HepG2 (cell line): ENCODE results near the gene RBFOX1. TPM values are rescaled to one million over a fixed set of nuclear protein-coding genes. Genes with fewer than 3 reads are reported as not detected.

Experiments
- ATAC-seq: fragments of 200-7000 bp; cut with Tn5 transposase; 3 replicates; pipeline ENCODE4 v1.9.1; 2020; ENCODE audit warnings: mild to moderate bottlenecking, moderate library complexity
- BruUV-seq: library from RNA; stranded (reverse); fragments of 400-500 nt; replicated peaks from 2 replicates; lab custom pipeline; 2021; lab: Mats Ljungman, UMichigan
- CTCF ChIA-PET: fragments of 300-600 bp; formaldehyde crosslinking; extraction: SDS; loops from one replicate; lab custom pipeline; 2021; ENCODE audit warnings: low total read pairs, inconsistent platforms, low intra/inter-chr PET ratio; lab: Yijun Ruan, JAX
- POLR2A ChIA-PET: fragments of 350-600 bp; sonication (Branson Sonifier 250); formaldehyde crosslinking; loops from one replicate; lab custom pipeline; 2020; ENCODE audit warnings: antibody characterized with exemption, inconsistent platforms; lab: Yijun Ruan, JAX
- DNase-seq: peaks from one replicate; pipeline ENCODE4 v3.0.0-alpha.2; 2015; ENCODE audit warnings: low spot score
- FAIRE-seq: peaks from 3 replicates; lab custom pipeline; 2011; peaks lifted over from hg19 to GRCh38; lab: Jason Lieb, UNC
- H2AFZ ChIP-seq: one replicate; pipeline ENCODE4 v1.6.1; 2011; ENCODE audit warnings: low read length, inconsistent platforms
- H3K27ac ChIP-seq: fragments of 300-600 bp; 3 replicates; pipeline ENCODE4 v1.8.0; 2011; ENCODE audit warnings: mixed run types, mild to moderate bottlenecking, mixed read lengths, low read length, inconsistent platforms; ENCODE audit not compliant: insufficient read depth; ENCODE audit errors: extremely low read length
- H3K27me3 ChIP-seq, 2 experiments: fragments of 200-600 bp in 1 of 2; 2 replicates in 1 of 2; 3 replicates in 1 of 2; pipeline versions ENCODE4 v1.6.0 to v1.8.0; 2011; ENCODE audit warnings: low read length in 2 of 2, mild to moderate bottlenecking in 2 of 2, moderate library complexity in 2 of 2, inconsistent platforms in 1 of 2; ENCODE audit not compliant: insufficient read depth in 2 of 2, control insufficient read depth in 1 of 2
- H3K36me3 ChIP-seq, 2 experiments: fragments of 200-600 bp in 1 of 2; replicated peaks in 1 of 2; 2 replicates in 1 of 2; 3 replicates in 1 of 2; pipeline versions ENCODE4 v1.5.1 to v1.8.0; 2011; ENCODE audit warnings: low read length in 2 of 2, inconsistent platforms in 1 of 2; ENCODE audit not compliant: insufficient read depth in 2 of 2, control insufficient read depth in 1 of 2
- H3K4me1 ChIP-seq: 2 replicates; pipeline ENCODE4 v1.5.1; 2012; ENCODE audit warnings: low read length, inconsistent platforms; ENCODE audit not compliant: insufficient read depth
- H3K4me2 ChIP-seq: 2 replicates; pipeline ENCODE4 v1.6.0; 2011; ENCODE audit warnings: low read depth, low read length, inconsistent platforms
- H3K4me3 ChIP-seq, 3 experiments: fragments of 200-600 bp in 1 of 3; sonication (generic), shearing (Covaris generic) in 1 of 3; replicated peaks in 1 of 3; 2 replicates each; pipeline ENCODE4 v1.5.1; 2011 to 2016; ENCODE audit warnings: low read length in 3 of 3, inconsistent platforms in 2 of 3, low read depth in 2 of 3, mild to moderate bottlenecking in 2 of 3, control low read depth in 1 of 3, mixed read lengths in 1 of 3; ENCODE audit not compliant: insufficient read depth in 1 of 3
- H3K79me2 ChIP-seq: one replicate; pipeline ENCODE4 v1.6.1; 2011; ENCODE audit warnings: low read length, inconsistent platforms; ENCODE audit not compliant: insufficient read depth
- H3K9ac ChIP-seq: 2 replicates; pipeline ENCODE4 v1.6.0; 2011; ENCODE audit warnings: mild to moderate bottlenecking, low read depth, low read length, inconsistent platforms; ENCODE audit not compliant: insufficient read depth
- H3K9me3 ChIP-seq: 2 replicates; pipeline ENCODE4 v1.5.1; 2012; ENCODE audit warnings: mild to moderate bottlenecking, low read length
- H4K20me1 ChIP-seq: 2 replicates; pipeline ENCODE4 v1.6.0; 2011; ENCODE audit warnings: inconsistent platforms, mild to moderate bottlenecking, low read length, moderate library complexity; ENCODE audit not compliant: insufficient read depth
- ARNTL ChIP-seq: sonication (generic); formaldehyde crosslinking; IDR thresholded peaks from 2 replicates; pipeline ENCODE4 v1.4.0; 2020; ENCODE audit warnings: mild to moderate bottlenecking, missing genetic modification reagents
- CREB1 ChIP-seq, 2 experiments: fragments of 450-650 bp in 1 of 2; IDR thresholded peaks; 2 replicates each; pipeline ENCODE4 v1.6.1; 2016 to 2017; ENCODE audit warnings: control low read depth in 1 of 2, mild to moderate bottlenecking in 1 of 2, missing compliant biosample characterization in 1 of 2, missing genetic modification characterization in 1 of 2
- ELF4 ChIP-seq: sonication (generic); formaldehyde crosslinking; IDR thresholded peaks from 2 replicates; pipeline ENCODE4 v1.5.0; 2020; ENCODE audit warnings: missing genetic modification reagents, mild to moderate bottlenecking, moderate library complexity, borderline replicate concordance
- JUNB ChIP-seq: sonication (generic); formaldehyde crosslinking; IDR thresholded peaks from 2 replicates; pipeline ENCODE4 v1.8.0; 2022; ENCODE audit warnings: missing genetic modification reagents, mild to moderate bottlenecking, borderline replicate concordance
- NFYC ChIP-seq: IDR thresholded peaks from 2 replicates; pipeline ENCODE4 v1.6.1; 2016; ENCODE audit warnings: missing genetic modification reagents, missing compliant biosample characterization
- RERE ChIP-seq: IDR thresholded peaks from 2 replicates; pipeline ENCODE4 v1.6.1; 2016; ENCODE audit warnings: low read depth, missing genetic modification reagents, missing compliant biosample characterization
- RXRA ChIP-seq: sonication (generic); formaldehyde crosslinking; IDR thresholded peaks from 2 replicates; pipeline ENCODE4 v1.5.1; 2020; ENCODE audit warnings: missing genetic modification reagents
- TBX2 ChIP-seq: sonication (generic); formaldehyde crosslinking; IDR thresholded peaks from 2 replicates; pipeline ENCODE4 v1.5.0; 2020; ENCODE audit warnings: missing genetic modification reagents, mild to moderate bottlenecking, borderline replicate concordance
- TSC22D2 ChIP-seq: sonication (generic); formaldehyde crosslinking; IDR thresholded peaks from 2 replicates; pipeline ENCODE4 v1.5.1; 2020; ENCODE audit warnings: missing genetic modification reagents, mild to moderate bottlenecking, borderline replicate concordance
- ZNF235 ChIP-seq: sonication (generic); formaldehyde crosslinking; IDR thresholded peaks from 2 replicates; pipeline ENCODE4 v1.8.1; 2023; ENCODE audit warnings: mild to moderate bottlenecking, missing genetic modification reagents, borderline replicate concordance
- WGBS: methylation state at CpG from one replicate; pipeline ENCODE4 v1.1.6; 2017; ENCODE audit warnings: low lambda C conversion rate; 5-methylcytosine and 5-hydroxymethylcytosine counted together
- in situ Hi-C: cut with HindIII; loops from 2 replicates; pipeline ENCODE4 v1.10.0; 2017; ENCODE audit warnings: low pct_unique_long_range_greater_than_20kb; ENCODE audit not compliant: extremely low pct_ligation_motif_present
- intact Hi-C: fragments of 100-400 bp; cut with micrococcal nuclease; formaldehyde crosslinking; loops from one replicate; pipeline ENCODE4 v1.10.0; 2022; ENCODE audit not compliant: unreplicated experiment
- polyA plus RNA-seq, 8 experiments: library from polyadenylated mRNA; depleted of rRNA in 3 of 8; stranded (reverse) in 7 of 8; unstranded in 1 of 8; fragments of >200 nt; fragmentation: Illumina TruSeq in 4 of 8; extraction: Trizol in 4 of 8; gene quantifications; 2 replicates each; pipeline versions ENCODE4 v1.2.1 to v1.2.3, GENCODE V29; 2011 to 2016; ENCODE audit warnings: low read depth in 4 of 8, missing spikeins in 1 of 8, mixed read lengths in 1 of 8; ENCODE audit not compliant: insufficient read depth in 1 of 8
- total RNA-seq, 5 experiments: library from RNA; depleted of rRNA; stranded (reverse); fragments of >200 nt; fragmentation: Illumina TruSeq; extraction: Trizol; gene quantifications; 2 replicates each; pipeline ENCODE4 v1.2.3, GENCODE V29; 2016; ENCODE audit warnings: low read depth in 1 of 5

The RBFOX1 gene
- total and polyA plus RNA-seq, 2 of the 13 experiments (the other 11 are each of a cell fraction or from before 2014, with no cell fraction given) = not detected

GRCh38 chr16:7482032-7482431, 149.4 kb downstream of the RBFOX1 start:
- H4K20me1 ChIP-seq = no peaks in the 10 kb centered on the region
- H3K9ac ChIP-seq = no peak overlapping the region
- ChIA-PET CTCF (no interaction called here), POLR2A (no interaction called here)
- no peaks in the 10 kb centered on the region for H3K36me3 ChIP-seq
- WGBS = 11% methylated on average over 10 of the region's 10 CpGs
- intact Hi-C loops (no loop called here), in situ Hi-C loops (no loop called here)
- H3K4me1 ChIP-seq = no peaks in the 10 kb centered on the region
- H2AFZ ChIP-seq = no peak overlapping the region
- H3K4me2 ChIP-seq = no peak overlapping the region
- ATAC-seq (no peak), DNase-seq (no peak), FAIRE-seq (no peak)
- no peaks in the 10 kb centered on the region; a peak in 1 of 5 replicates for H3K27me3 ChIP-seq
- BruUV-seq = no TSS peak
- H3K4me3 ChIP-seq = no peak overlapping the region
- no peak for TF ChIP-seq RERE
- no peak for TF ChIP-seq ELF4 (CRISPR knock-in tag)
- TF ChIP-seq TSC22D2 (CRISPR knock-in tag) = no peak
- no peak for TF ChIP-seq ARNTL (CRISPR knock-in tag)
- no peak for TF ChIP-seq TBX2
- TF ChIP-seq RXRA = no peak
- no peak for TF ChIP-seq ZNF235 (CRISPR knock-in tag)
- TF ChIP-seq JUNB (CRISPR knock-in tag) = no peak
- TF ChIP-seq NFYC (CRISPR knock-in tag) = no peak
- TF ChIP-seq CREB1 (IDR thresholded peaks at IDR 0.05) = no peak
- no peak for TF ChIP-seq CREB1 (CRISPR knock-in tag; IDR thresholded peaks at IDR 0.05)
- peaks cover 6% of the 10 kb centered on the region; the same call in 1 of the 2 replicates for H3K9me3 ChIP-seq
- no peaks in the 10 kb centered on the region for H3K79me2 ChIP-seq
- H3K27ac ChIP-seq = no peak overlapping the region
